ENCODE results near the gene AP3B1.
A peak's percentile ranks its signal among the peaks of the same experiment; 100 is the strongest.

Gene AP3B1

GRCh38 chr5:78289911-78290310 lies 4.6 kb downstream of the AP3B1 start:
- no peak for DNase-seq

- DNase-seq: no peak
Measured at GRCh38 chr5:78288246-78288645, 6.3 kb downstream of the AP3B1 start.

- DNase-seq: no peak
Measured at GRCh38 chr5:78287833-78288232, 6.7 kb downstream of the AP3B1 start.

GRCh38 chr5:78287169-78287568 lies 7.3 kb downstream of the AP3B1 start:
- DNase-seq: no peak

GRCh38 chr5:78286290-78286689 lies 8.2 kb downstream of the AP3B1 start:
- DNase-seq: no peak

- no peak for DNase-seq
Measured at GRCh38 chr5:78283802-78284201, 10.7 kb downstream of the AP3B1 start.

- DNase-seq: no peak
Measured at GRCh38 chr5:78283105-78283504, 11.4 kb downstream of the AP3B1 start.

GRCh38 chr5:78280261-78280660 lies 14.2 kb downstream of the AP3B1 start:
- DNase-seq: no peak

GRCh38 chr5:78279194-78279593 lies 15.3 kb downstream of the AP3B1 start:
- no peak for DNase-seq

GRCh38 chr5:78277715-78278114 lies 16.8 kb downstream of the AP3B1 start:
- DNase-seq: no peak

- DNase-seq: no peak
Measured at GRCh38 chr5:78275998-78276543, 18.4 kb downstream of the AP3B1 start.

GRCh38 chr5:78274540-78275197 lies 19.8 kb downstream of the AP3B1 start:
- DNase-seq: no peak

GRCh38 chr5:78273436-78273835 lies 21.1 kb downstream of the AP3B1 start:
- no peak for DNase-seq

- no peak for DNase-seq
Measured at GRCh38 chr5:78271766-78272165, 22.7 kb downstream of the AP3B1 start.

- DNase-seq: peak in 2 of 3 experiments; percentile 23 to 24
Measured at GRCh38 chr5:78269088-78269703, 25.3 kb downstream of the AP3B1 start.

GRCh38 chr5:78268356-78268755 lies 26.1 kb downstream of the AP3B1 start:
- no peak for DNase-seq

- DNase-seq: no peak
Measured at GRCh38 chr5:78265163-78265562, 29.3 kb downstream of the AP3B1 start.

- no peak for DNase-seq
Measured at GRCh38 chr5:78264600-78264999, 29.9 kb downstream of the AP3B1 start.

- DNase-seq: no peak
Measured at GRCh38 chr5:78260771-78261170, 33.7 kb downstream of the AP3B1 start.

- DNase-seq: no peak
Measured at GRCh38 chr5:78253201-78253600, 41.3 kb downstream of the AP3B1 start.

GRCh38 chr5:78252715-78253114 lies 41.8 kb downstream of the AP3B1 start:
- DNase-seq: no peak

- DNase-seq: no peak
Measured at GRCh38 chr5:78251663-78252284, 42.7 kb downstream of the AP3B1 start.

GRCh38 chr5:78245136-78245535 lies 49.4 kb downstream of the AP3B1 start:
- no peak for DNase-seq

- no peak for DNase-seq
Measured at GRCh38 chr5:78243639-78244038, 50.9 kb downstream of the AP3B1 start.

All from NCI-H1417 (cell line).